CD14-positive monocyte (primary cell): ENCODE results near the gene PLCH2. TPM values are rescaled to one million over a fixed set of nuclear protein-coding genes. Genes with fewer than 3 reads are reported as not detected.

Experiments
- polyA plus RNA-seq, 3 donors: library from polyadenylated mRNA; depleted of rRNA in 1 of 3; unstranded in 2 of 3; stranded (reverse) in 1 of 3; fragments of 300-500 nt in 2 of 3; fragments of >200 nt in 1 of 3; fragmentation: Illumina TruSeq in 2 of 3; gene quantifications; 1 replicate in 2 of 3; 2 replicates in 1 of 3; pipeline ENCODE4 v1.2.3, GENCODE V29; 2012 to 2021

PLCH2 gene
- polyA plus RNA-seq, 3 donors = 1.2 TPM; not detected in 2

Other genes with a start within 250 kb of the PLCH2 start
- gene SKI, start 248.0 kb upstream of the PLCH2 start, polyA plus RNA-seq = 1 to 10 TPM in 1 of 3 donors, under 1 TPM in 2; 0.20 to 6.6 (median 0.25) TPM
- 1 to 10 TPM; 1.5 to 3.0 (median 1.7) TPM for gene MORN1, start 84.7 kb upstream of the PLCH2 start, polyA plus RNA-seq
- gene RER1, start 84.4 kb upstream of the PLCH2 start, polyA plus RNA-seq = 100 to 1,000 TPM in 2 of 3 donors, 10 to 100 TPM in 1; 98.3 to 235 (median 193) TPM
- 10 to 100 TPM in 1 of 3 donors, 1 to 10 TPM in 2; 7.0 to 10.5 (median 8.2) TPM for gene PEX10, start 63.7 kb upstream of the PLCH2 start, polyA plus RNA-seq
- gene PANK4, start 50.3 kb downstream of the PLCH2 start, polyA plus RNA-seq = 10 to 100 TPM; 11.9 to 30.2 (median 13.7) TPM
- gene HES5, start 54.0 kb downstream of the PLCH2 start, polyA plus RNA-seq = not detected
- gene TNFRSF14, start 80.1 kb downstream of the PLCH2 start, polyA plus RNA-seq = 100 to 1,000 TPM in 1 of 3 donors, 10 to 100 TPM in 2; 62.1 to 512 (median 64.4) TPM
- gene PRXL2B, start 110.5 kb downstream of the PLCH2 start, polyA plus RNA-seq = 1 to 10 TPM; 3.6 to 8.8 (median 6.0) TPM
- 1 to 10 TPM; 1.1 to 4.4 (median 1.9) TPM for gene MMEL1, start 156.7 kb downstream of the PLCH2 start, polyA plus RNA-seq